ENCODE data around the gene OXCT1. TPM values are rescaled to one million over a fixed set of nuclear protein-coding genes. Genes with fewer than 3 reads are reported as not detected.

Gene OXCT1
- total RNA-seq, 1 donor from 2014 or later: 16.2 TPM

- H3K36me3 ChIP-seq: no peaks in the 10 kb centered on the region
- DNase-seq: no peak
- H3K4me1 ChIP-seq: peaks cover 8% of the 10 kb centered on the region
- no peak for ATAC-seq
- TF ChIP-seq CTCF (IDR thresholded peaks at IDR 0.05): no peak
- intact Hi-C loops (cut with DNase I): no loop called here
- H3K4me3 ChIP-seq: no peak overlapping the region
- H3K9me3 ChIP-seq: no peaks in the 10 kb centered on the region
- H3K27ac ChIP-seq: no peak overlapping the region
- H3K27me3 ChIP-seq: no peaks in the 10 kb centered on the region
Observed at GRCh38 chr5:41812156-41812555, 58.1 kb downstream of the OXCT1 start.

- Histone ChIP-seq H3K27ac (no peak overlapping the region), H3K36me3 (no peaks in the 10 kb centered on the region), H3K27me3 (no peaks in the 10 kb centered on the region), H3K4me3 (no peak overlapping the region), H3K9me3 (no peaks in the 10 kb centered on the region), H3K4me1 (peaks cover 8% of the 10 kb centered on the region)
- TF ChIP-seq CTCF (IDR thresholded peaks at IDR 0.05): no peak
- DNase-seq (no peak), ATAC-seq (no peak)
- intact Hi-C loops (cut with DNase I): no loop called here
Observed at GRCh38 chr5:41809128-41809527, 61.1 kb downstream of the OXCT1 start.

- Histone ChIP-seq H3K4me1 (peaks cover 8% of the 10 kb centered on the region), H3K36me3 (no peaks in the 10 kb centered on the region), H3K27me3 (no peaks in the 10 kb centered on the region), H3K9me3 (no peaks in the 10 kb centered on the region), H3K27ac (no peak overlapping the region), H3K4me3 (no peak overlapping the region)
- TF ChIP-seq CTCF (IDR thresholded peaks at IDR 0.05): no peak
- DNase-seq: no peak
- intact Hi-C loops (cut with DNase I): no loop called here
- ATAC-seq: no peak
Observed at GRCh38 chr5:41808294-41808693, 61.9 kb downstream of the OXCT1 start.

- Histone ChIP-seq H3K27me3 (no peaks in the 10 kb centered on the region), H3K4me1 (no peaks in the 10 kb centered on the region), H3K27ac (no peak overlapping the region), H3K4me3 (no peak overlapping the region), H3K9me3 (no peaks in the 10 kb centered on the region), H3K36me3 (peaks cover 5% of the 10 kb centered on the region)
- intact Hi-C loops (cut with DNase I): no loop called here
- TF ChIP-seq CTCF (IDR thresholded peaks at IDR 0.05): no peak
- DNase-seq (no peak), ATAC-seq (no peak)
Observed at GRCh38 chr5:41797662-41798061, 72.6 kb downstream of the OXCT1 start.

- ATAC-seq (no peak), DNase-seq (no peak)
- no peaks in the 10 kb centered on the region for H3K27me3 ChIP-seq
- no peak for TF ChIP-seq CTCF (IDR thresholded peaks at IDR 0.05)
- peaks cover 5% of the 10 kb centered on the region for H3K36me3 ChIP-seq
- no peak overlapping the region for H3K4me3 ChIP-seq
- no peak overlapping the region for H3K27ac ChIP-seq
- no peaks in the 10 kb centered on the region for H3K9me3 ChIP-seq
- intact Hi-C loops (cut with DNase I): no loop called here
- H3K4me1 ChIP-seq: no peaks in the 10 kb centered on the region
Observed at GRCh38 chr5:41796061-41796460, 74.2 kb downstream of the OXCT1 start.

- no peak for ATAC-seq
- no peaks in the 10 kb centered on the region for H3K27me3 ChIP-seq
- intact Hi-C loops (cut with DNase I): no loop called here
Observed at GRCh38 chr5:41795125-41795524, 75.1 kb downstream of the OXCT1 start.

More at GRCh38 chr5:41795125-41795524, 75.1 kb downstream of the OXCT1 start:
- no peak for TF ChIP-seq CTCF (IDR thresholded peaks at IDR 0.05)
- DNase-seq: no peak
- no peaks in the 10 kb centered on the region for H3K9me3 ChIP-seq
- no peak overlapping the region for H3K27ac ChIP-seq
- H3K4me1 ChIP-seq: no peaks in the 10 kb centered on the region
- H3K4me3 ChIP-seq: no peak overlapping the region
- peaks cover 3% of the 10 kb centered on the region for H3K36me3 ChIP-seq

All from upper lobe of right lung (tissue), 1 donor.